ENCODE measurements around the gene CHRNG.
A peak's percentile ranks its signal among the peaks of the same experiment; 100 is the strongest.
"Not testable (repeated sequence)": the region's sequence is repeated elsewhere in the genome, so short reads cannot be mapped to it uniquely, and the experiment has no call there.

The CHRNG gene

GRCh38 chr2:232545511-232546375, 6.3 kb downstream of the CHRNG start:
- no peak for DNase-seq

- no peak for DNase-seq
Measured at GRCh38 chr2:232547991-232548390, 8.5 kb downstream of the CHRNG start.

DNA sequence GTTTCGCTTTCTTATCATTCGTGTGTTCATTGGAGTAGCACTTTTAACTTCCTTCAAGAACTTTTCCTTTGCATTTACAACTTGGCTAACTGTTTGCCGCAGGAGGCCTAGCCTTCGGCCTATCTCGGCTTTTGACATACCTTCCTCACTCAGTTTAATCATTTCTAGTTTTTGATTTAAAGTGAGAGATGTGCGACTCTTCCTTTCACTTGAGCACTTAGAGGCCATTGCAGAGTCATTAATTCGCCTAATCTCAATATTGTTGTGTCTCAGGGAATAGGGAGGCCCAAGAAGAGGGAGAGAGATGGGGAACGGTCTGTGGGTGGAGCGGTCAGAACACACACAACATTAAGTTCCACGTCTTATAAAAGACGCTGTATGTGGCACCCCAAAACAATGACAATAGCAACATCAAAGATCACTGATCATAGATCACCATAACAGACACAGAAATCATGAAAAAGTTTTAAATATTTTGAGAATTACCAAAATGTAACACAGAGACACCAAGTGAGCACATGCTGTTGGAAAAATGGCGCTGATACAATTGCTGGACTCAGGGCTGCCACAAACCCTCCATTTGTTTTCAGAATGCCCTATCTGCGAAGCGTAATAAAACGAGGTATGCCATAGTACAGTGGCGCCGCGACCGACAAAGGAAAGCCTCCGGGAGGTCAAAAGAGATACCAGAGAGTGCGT, 10.3 kb downstream of the CHRNG start:
- no peak for DNase-seq

GRCh38 chr2:232550354-232551249, 11.1 kb downstream of the CHRNG start, which contains the start of the genes EIF4E2 and TIGD1:
EIF4E2 (plus strand) TSS chr2:232550689; CDS start chr2:232550725, 36 bp downstream.
TIGD1 (minus strand) TSS chr2:232550557; CDS start chr2:232549882, 675 bp downstream.
- peak; percentile 61 for DNase-seq

DNA sequence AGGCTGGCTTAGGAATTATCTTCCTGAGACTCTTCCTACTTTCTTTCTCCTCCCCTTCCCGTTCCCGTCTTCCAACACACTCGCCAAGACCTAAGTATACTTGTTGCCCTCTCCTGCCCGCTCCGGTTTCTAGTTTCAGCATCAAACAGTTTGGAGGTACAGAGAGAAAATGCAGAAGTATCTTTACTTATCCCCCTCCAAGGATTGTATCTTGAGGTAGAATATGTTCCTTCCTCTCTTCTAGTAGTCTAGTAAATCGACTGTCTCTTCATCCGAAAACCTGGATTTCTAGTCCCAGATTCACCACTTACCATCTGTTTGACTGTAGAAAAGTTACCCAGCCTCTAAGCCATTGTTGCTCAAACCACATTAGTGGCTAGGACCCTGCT, 11.8 kb downstream of the CHRNG start:
- DNase-seq = no peak

DNA sequence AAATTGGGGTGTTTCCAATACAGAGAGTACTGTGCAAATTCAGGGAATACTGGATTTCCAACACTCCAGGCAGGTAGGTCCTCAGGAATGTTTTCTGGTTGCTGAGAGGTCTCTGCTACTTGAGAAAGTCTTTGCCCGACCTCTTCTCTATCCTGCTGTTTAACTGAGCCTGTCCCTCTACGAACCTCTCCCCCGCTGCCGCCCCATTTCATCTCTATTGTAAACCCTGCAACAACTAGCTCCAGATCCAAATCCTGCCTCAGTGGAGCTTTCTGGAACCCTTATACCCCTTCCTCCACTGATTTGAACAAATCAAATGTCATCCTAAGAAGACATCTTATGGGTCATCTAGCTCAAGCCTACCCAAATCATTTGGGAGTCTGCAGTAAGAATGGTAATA, 12.3 kb downstream of the CHRNG start:
- no peak for DNase-seq

DNA sequence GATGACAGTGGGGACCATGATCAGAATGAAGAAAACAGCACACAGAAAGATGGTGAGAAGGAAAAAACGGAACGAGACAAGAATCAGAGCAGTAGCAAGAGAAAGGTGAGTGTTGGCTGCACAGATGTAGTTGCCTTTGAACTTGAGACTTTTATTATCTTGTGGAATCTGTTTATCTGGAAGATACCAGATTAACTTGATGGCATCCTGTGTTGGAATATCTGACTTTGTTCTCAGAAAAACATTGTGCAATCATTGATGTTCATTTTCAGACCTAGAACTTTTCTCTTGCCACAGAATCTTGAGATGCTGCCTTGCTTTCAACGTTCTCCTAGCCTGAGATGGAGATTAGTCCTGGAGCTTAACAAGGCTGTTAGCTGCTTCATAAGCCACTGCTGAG, 16.9 kb downstream of the CHRNG start:
- DNase-seq = no peak

- DNase-seq = no peak
Measured at GRCh38 chr2:232562515-232563151, 23.1 kb downstream of the CHRNG start.

GRCh38 chr2:232563580-232563979, 24.1 kb downstream of the CHRNG start:
- DNase-seq = no peak

DNA sequence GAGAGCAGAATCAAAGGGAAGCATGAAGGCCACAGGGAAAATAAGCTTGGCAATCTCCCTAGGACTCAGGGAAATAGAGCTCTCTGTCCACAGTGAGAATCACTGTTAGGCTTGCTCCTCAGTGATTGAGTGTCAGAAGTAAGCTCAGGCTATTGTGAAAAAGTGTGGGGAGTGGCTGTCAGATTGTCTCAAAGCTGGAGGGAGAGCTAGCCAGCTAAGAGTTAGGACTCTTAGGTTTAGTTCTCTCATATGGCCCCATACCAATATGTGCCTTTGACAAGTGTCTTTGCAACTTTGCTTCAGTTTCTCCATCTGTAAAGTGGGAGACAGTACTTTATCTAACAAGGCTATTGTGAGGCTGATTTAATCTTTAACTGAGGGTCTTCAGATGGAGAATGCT, 28.2 kb downstream of the CHRNG start:
- no peak for DNase-seq

DNA sequence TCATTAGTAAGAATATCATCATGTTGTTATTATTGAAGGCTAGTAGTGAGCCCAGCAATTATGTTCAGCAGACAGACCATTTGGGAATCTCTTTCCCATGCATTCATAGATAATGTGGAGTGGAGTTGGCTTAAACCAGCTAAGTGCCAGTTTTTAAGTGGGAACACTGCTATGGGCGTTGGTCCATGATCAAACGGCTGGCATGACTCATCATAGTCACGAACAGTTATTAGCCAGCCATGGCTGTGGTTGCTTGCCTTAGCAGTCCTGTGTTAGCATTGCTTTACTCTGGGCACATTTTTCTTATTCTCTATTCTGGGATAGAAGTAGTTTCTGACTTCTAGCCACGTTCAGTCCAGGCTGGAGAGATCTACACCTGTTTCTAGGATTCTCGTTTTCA, 28.7 kb downstream of the CHRNG start:
- no peak for DNase-seq

DNA sequence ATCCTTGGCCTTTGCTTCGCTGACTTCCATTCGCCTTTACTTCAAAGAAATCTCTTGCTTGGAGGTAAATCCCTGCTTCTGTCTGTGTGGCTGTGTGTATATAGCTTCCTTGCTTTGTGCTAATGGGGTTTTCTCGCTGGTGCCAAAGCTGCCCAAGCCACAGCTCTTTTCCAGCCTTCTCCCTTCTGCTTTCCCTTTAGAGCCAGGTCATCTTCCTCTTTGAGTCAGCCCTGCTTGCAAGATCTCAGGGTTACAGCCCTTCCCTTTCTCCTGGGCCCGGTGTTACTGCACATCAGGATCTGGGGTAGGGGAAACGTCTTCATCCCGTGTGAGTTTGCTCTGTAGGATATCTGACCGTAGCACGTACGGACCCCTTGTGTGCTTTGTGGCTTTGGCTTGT, 30.0 kb downstream of the CHRNG start:
- DNase-seq = no peak

DNA sequence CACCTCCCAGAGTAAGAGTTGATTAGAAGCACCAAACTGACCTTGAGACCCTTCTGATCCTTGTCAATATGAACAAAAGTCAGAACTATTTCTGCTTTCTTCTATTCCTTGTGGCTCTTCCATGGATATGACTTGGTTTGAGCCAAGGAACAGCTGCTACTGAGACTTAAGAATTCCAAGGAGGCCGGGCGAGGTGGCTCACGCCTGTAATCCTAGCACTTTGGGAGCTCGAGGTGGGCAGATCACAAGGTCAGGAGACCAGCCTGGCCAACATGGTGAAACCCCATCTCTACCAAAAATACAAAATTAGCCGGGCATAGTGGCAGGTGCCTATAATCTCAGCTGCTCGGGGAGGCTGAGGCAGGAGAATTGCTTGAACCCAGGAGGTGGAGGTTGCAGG, 31.0 kb downstream of the CHRNG start:
- not testable (repeated sequence) for DNase-seq

- no peak for DNase-seq
Measured at GRCh38 chr2:232571026-232571474, 31.6 kb downstream of the CHRNG start.

GRCh38 chr2:232573042-232573441, 33.5 kb downstream of the CHRNG start:
- no peak for DNase-seq

DNA sequence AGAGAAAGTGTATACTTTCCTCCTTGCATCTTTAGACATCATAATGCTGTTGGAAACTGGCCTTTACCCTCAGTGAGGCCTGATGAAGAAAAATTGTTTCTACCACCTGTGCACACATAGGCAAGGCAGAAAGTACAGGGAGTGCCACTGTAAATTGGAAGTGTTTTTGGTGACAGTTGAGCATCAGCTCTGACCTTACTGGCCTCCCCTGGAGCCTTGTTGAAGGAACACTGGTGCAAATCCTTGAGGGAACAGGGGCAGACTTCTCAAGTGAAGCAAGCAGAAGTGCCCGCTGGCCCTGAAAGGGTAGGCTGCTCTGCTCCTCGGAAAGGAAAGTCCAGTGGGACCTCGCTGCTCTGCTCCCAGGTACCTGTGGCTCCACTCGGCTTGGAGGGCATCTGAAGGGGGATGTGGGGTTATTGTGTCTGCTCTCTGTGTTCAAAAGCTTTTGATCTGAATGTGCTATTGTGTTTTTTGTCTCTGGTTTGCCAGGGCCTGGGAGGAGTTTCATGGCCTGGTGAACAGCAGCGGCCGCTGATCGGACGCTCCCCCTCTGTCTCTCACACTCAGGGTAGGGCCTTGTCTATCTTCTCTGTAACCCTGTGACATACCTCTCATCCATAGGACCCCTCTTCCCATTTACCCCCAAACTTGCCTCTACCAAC, 34.4 kb downstream of the CHRNG start:
- DNase-seq = no peak

GRCh38 chr2:232574674-232575403, 35.3 kb downstream of the CHRNG start:
- no peak for DNase-seq

DNA sequence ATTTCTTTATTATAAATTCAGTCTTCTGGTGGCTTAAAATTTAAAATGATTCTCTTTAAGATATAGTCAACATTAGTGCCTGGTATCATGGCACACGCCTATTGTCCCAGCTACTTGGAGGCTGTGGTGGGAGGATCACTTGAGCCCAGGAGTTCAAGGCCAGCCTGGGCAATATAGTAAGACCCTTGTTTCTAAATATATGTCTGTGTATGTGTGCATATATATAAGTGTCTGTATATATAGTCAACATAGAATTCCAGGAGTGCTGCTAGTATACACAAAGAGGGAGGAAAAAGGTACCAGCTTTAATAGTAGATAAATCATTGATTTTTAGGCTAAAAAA, 35.9 kb downstream of the CHRNG start:
- DNase-seq = no peak

- no peak for DNase-seq
Measured at GRCh38 chr2:232576995-232577394, 37.5 kb downstream of the CHRNG start.

DNA sequence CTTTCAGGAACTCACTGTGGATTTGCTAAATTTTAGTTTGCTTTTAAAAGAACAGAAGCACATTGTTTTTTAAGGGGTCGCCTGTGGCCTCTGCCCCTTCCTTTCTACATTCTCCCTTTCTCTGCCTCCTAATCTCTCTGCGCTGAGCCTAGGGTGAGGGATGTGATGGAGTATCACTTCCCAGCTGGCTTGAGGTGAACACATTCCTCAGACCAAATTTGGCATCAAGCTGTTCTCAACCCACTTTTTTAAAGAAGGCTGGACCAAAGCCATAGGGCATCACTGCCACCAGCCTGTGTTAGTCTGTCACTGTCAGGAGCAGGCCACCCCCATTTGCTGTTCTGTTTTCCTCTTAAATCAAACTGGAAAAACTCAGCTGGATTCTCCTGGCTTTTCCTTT, 38.3 kb downstream of the CHRNG start:
- no peak for DNase-seq

DNA sequence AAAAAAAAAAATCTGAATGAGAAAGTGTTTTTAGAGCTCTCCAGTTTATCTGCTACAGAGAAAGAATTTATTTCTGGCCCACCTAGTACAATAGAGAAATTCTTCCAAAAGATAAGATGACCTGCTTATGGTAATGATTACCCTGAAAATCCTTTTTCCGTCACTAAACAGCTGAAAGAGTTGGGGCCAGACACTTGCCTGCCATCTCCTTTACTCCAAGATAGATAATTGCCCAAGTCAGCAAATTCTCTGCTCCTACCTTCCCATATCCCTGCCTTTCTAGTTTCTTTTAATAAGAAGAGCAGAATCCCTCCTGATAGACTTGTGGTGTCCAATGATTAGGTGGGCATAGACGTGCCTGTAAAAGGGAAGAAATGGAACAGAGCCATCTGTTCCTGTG, 39.1 kb downstream of the CHRNG start:
- DNase-seq = no peak

GRCh38 chr2:232580648-232580981, 41.1 kb downstream of the CHRNG start:
- DNase-seq = no peak

Data from NCI-H2081 treated with DMSO at 0.1 percent for 48 hours (cell line).